ENCODE results near the gene AADAC.
"Not testable (repeated sequence)": the region's sequence is repeated elsewhere in the genome, so short reads cannot be mapped to it uniquely, and the experiment has no call there.

The AADAC gene, protein sequence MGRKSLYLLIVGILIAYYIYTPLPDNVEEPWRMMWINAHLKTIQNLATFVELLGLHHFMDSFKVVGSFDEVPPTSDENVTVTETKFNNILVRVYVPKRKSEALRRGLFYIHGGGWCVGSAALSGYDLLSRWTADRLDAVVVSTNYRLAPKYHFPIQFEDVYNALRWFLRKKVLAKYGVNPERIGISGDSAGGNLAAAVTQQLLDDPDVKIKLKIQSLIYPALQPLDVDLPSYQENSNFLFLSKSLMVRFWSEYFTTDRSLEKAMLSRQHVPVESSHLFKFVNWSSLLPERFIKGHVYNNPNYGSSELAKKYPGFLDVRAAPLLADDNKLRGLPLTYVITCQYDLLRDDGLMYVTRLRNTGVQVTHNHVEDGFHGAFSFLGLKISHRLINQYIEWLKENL

DNA sequence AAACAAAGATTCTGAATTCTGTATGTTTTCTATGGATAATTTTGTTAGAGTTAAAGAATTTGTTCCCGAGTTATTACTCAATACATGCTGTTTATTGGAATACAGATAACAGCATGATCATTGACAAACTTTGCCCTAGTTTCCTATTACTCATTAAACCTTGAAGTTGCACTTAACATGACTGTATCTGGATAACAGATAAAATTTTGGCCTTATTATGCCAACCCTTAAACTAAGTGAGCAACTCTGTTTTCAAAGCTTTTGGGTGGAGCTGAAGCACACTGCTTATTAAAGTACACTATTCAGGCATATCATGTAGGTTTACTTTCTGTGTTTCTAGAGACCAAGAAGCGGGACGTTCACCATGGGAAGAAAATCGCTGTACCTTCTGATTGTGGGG, at the start of gene AADAC:
Gene AADAC, plus strand, starts transcription at position 318 of the 400 bp plus-strand sequence. Its CDS starts 47 bp downstream, at position 365.
- DNase-seq: no peak

DNA sequence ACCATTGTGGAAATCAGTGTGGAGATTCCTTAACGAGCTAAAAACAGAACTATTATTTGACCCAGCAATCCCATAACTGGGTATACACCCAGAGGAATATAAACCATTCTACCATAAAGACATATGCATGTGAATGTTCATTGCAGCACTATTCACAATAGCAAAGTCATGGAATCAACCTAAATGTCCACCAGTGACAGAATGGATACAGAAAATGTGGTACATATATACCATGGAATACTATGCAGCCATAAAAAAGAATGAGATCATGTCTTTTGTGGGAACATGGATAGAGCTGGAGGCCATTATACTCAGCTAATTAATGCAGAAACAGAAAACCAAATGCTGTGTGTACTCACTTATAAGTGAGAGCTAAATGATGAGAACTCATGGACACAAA, 49.2 kb upstream of the AADAC start:
- DNase-seq: not testable (repeated sequence)

DNA sequence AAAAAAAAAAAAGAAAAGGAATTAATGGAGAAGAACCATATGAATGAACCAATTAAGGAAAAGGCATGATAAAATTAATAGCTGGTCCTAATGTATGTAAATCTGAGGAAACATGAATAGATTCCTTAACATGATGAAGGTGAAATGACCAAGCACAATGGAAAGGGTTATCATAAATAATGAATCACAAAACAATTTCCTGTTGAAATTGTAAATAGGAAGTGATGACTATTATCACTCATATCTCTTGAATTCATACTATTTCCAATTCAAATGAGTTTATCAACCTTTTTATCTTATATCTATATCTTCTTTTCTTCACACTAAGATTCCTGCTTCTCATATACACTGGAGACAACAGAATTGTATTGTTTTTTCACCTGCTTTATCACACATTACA, 48.2 kb upstream of the AADAC start:
- DNase-seq: no peak

DNA sequence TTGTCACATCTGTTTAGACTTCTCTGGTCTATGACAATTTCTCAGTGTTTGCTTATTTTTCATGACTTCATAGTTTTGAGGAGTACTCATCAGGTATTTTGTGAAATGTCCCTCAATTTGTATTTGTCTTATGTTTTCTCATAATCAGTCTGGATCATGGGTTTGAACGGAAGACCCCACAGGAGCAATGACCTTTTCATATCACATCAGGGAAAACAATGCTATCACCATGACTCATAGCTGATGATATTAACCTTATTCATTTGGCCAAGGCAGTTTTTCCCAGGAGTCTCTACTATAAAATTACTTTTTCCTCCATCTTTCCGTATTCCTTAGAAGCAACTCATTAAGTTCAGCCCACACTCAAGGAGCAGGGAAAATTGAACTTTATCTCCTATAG, 47.5 kb upstream of the AADAC start:
- DNase-seq: no peak

DNA sequence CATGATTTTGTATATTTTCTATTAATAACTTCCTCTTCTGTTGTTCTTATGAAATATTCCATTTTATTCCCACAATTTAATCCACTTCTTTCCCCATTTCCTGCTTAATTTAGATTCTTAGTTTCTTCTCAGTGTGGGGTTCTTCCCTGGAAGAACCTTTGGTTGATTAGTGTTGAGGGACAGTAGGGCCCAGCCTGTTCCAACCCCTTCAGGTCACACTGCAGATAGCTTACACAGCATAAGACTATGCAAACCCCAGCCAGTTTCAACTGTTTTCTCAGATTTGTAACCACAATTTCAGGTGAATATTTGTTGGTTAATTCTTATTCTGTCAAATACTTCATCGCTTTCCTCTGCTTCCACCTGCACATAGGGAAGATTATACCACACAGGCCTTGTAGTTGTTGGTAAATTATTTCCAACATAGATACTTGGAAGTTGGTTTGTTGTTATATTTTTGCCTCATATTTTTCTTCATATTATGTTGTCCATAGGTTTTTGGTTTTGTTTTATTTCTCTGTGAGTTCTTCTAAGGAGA, 45.5 kb upstream of the AADAC start:
- no peak for DNase-seq

DNA sequence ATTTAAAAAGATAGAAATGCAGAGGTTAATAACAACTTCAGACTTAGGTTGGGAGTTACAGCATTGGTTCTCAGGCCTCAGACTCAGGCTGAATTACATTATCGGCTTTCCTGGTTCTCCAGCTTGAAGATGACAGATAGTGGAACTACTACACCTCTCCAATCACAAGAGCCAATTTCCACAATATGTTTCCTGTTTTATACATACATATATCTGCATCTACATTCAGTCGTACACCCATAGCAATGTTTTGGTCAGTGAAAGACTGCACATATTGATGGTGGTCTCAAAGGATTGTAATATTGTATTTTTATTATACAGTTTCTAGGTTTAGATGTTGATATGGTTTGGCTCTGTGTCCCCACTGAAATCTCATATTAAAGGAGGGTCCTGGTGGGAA, 44.7 kb upstream of the AADAC start:
- DNase-seq: no peak

DNA sequence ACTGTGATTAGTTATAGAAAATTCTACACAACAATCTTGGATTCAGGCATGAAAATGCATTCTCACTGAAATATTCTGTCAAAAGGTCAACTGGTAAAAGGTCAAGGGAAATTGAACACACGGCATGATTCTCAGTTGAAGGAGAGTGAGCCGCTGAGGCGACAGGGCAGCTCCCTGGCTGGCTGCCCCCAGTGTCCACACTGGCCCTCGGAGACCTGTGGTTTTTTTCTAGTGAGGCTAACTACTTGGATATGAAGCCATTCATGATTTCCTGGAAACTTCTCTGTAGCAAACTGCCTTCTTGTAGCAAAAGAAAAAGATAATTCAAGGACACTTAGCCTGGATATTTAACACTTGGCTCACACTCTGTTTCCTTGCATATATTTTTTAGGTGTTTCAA, 43.0 kb upstream of the AADAC start:
- DNase-seq: no peak

DNA sequence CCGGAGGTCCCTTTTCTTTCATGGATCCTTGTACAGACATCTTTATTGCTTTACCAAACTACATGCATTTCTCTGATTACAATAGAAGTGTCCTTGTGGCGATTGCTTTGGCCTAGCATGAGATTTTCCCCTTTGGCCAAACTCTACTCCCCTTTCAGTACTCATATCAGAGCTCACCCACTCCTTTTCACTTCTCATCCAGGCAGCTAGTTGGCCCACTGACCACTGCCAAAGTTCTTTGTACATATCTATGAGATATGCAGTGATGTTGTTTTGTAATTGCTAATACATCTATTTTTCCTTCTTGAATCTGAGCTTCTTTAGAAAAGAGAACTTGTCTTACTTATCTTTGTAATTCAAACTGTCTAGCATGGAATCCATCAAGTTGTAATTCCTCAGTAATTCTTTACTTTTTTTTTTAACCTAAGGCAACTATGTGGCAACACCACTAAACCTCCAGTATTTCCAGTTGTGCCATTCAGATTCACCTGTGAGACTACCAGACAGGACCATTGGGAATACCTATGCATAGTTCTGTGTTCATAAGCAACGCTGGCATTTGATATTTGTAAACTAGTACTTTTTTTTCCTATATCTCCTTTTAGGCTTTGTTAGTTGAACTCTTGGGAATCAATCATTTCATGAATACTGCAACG, 41.0 kb upstream of the AADAC start:
- no peak for DNase-seq

DNA sequence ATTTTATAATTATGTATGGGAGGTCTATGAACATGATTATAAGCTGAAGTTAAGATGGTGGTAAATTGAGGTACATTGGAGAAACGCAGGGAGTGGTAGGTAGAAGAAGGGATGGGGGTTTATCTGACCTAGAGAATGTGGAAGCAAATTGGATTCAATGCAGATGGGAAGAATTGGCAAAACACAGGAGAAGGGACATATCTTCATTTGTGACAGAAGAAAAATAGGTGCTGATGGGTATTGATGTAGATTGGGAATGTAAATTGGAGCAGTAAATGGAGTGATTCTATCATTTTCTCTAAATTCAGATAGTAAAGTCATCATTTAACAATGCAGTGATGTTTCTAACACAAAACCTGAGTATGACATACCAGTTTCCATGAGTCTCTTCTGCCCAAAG, 39.7 kb upstream of the AADAC start:
- no peak for DNase-seq

DNA sequence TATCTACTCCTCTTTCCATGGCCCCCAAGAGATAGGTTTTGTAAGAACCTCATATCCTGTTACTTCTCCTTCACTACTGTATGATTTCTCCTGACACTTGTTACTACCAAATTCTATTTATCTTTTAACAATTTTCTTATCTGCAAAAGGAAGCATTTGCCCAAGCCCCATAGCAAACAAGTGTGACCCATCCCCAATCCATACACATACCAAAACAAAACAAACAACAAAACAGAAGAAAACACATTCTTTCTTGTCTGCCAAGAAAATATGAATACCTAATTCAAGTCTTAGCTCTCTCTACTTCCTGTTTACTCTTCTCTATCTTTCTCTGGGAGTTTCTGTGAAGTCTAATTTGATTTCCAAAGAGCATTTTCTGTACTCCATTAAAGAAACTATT, 39.0 kb upstream of the AADAC start:
- no peak for DNase-seq

DNA sequence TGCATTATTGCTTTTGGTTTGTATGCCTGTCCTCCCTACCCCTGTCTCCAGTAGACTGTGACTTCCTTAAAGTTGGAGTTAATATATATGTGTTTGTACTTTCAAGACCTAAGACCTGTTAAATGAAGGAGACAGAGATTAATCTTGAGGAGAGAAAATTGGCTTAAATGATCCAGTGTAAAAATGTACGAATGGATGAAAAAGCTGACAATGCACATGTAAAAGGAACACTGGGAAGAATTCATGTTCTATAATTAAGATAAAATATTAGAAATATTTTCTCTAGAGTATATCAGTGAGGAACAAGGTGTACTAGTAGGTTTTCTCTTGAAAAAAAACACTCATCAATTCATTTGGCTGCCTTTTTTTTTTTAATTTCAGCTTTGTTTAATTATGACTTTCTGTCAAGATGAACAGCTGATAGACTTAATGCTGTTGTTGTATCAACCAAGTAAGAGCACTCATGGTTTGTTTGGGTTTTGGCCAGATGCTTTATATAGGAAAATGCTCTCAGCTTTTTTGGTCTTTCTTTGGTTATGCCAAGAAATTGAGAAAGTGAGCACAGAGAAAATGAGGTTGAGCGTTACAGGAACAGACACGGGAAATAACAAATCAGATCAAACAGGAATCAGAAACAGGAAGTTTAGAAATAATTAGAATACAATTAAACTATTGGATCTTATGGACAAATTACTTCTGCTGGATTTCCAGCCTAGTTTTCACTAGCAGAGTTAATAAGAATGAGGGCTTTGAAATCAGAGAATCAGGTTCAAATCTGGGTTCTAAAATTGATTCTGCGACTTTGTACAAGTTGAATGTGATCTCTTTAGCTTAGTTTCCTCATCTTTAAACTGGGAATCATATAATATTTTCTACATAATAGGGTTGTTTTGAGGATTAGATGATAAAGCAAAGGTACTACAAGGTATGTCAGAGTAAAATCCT, 38.3 kb upstream of the AADAC start:
- DNase-seq: no peak

DNA sequence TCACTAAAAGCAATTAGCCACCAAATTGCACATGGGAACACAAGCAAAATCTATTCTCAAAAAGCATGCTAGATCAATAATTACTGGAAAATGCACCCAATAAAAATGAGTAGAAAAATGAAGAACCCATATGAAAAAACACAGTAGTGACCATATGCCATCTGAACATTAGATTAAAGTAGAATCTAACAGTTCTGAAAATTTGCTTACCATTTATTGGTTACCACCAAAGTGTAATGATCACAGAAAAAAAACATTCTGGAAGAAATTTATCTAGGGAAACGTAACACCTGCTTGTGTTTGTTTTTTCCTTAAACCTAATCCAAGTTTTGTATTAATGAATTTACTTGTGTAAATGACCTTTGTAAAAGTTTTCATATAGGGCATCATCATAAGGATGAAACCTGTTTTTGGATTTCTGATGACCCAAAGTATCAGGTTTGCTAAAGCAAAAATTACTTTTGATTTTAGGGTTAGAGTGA, 37.6 kb upstream of the AADAC start:
- DNase-seq: no peak

DNA sequence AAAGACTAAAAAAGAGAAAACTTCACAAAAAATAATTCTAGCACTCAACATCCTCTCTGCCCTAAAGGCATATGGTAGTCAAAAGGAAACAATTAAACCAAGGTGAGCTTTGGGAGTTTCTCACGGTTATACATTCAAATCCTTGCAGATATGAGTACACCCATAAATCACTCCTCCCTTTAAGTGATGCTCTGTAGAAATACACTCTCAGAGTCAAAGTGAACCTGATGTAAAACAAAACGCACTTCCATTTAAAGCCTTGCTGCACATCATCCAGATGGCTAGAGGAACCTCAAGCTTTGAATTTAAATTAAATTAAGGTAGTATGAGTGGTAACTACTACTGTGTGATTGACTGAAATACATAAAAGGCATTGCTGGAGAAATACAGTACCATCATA, 36.0 kb upstream of the AADAC start:
- DNase-seq: no peak

DNA sequence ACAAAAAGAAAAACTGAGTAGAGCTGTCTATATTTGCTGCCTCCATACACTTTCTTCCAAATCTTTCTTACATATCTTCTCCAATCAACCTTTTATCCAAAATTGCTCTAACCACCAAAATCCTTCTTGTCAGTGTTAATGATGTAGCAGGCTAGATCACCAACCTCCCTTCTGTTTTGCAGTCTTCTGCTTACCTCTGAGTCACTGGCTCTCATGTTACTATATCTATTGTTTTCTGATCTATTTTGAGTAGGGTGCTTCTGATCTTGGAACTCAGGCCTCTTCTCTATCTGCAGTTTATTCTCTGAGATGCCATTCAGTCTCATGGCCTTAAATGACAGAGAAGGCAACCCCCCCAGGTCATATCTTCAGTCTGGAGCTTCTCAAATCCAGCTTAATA, 26.3 kb upstream of the AADAC start:
- no peak for DNase-seq

DNA sequence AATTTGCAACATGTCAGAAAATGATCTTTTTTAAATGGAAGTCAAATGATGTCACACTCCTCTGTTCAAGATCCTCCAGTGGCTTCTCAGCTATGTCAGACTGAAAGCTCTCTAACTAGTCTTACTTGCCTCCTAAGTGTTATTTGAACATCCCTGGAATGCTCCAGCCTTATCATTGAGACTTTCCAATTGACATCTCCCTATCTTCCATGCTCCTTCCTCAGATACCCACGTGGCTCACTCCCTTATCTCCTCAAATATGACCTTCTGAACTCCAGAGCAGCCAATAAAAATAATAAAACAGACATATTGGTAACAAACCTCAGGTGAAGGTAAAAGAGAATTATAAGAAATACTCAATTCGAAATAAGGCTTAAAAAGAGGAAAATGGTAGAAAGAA, 25.5 kb upstream of the AADAC start:
- DNase-seq: no peak

DNA sequence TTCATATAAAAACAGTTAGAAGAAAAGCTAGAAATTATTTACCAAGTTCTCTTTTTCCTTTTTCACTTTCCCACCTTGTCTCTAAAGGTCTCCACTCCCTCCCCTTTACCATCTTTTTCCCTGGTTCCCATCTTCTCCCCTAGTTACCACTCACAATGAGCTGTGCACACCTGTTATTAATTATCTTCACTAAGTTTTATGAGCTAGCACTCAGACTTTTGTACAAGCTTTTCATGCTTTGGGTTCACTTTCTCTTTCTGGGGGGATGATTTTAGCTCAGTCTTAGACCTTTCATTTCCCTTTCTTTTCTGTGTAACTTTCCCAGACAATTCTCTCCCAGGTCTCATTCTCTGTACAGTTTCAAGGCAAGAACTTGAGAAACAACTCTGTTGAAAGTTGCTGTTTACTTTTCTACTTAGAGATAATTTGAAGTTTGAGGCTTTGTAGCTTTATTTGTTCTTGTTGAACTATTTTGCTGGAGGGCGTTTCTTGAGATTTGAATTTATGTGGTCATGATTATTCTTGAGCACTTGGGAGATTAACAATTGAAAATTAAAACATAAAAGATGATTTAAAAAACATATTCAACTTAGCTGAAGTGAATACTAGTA, 24.0 kb upstream of the AADAC start:
- DNase-seq: no peak

DNA sequence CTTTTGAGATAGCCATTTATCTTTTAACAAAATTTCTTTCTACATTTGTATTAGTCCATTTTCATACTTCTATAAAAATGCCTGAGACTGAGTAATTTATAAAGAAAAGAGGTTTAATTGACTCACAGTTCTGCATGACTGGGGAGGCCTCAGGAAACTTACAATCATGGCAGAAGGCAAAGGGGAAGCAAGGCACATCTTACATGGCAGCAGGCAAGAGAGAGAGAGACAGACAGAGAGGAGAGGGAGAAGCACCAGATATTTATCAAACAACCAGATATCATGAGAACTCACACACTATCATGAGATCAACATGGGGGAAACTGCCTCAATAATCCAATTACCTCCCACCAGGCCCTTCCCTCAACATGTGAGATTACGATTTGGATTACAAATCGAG, 23.2 kb upstream of the AADAC start:
- not testable (repeated sequence) for DNase-seq

DNA sequence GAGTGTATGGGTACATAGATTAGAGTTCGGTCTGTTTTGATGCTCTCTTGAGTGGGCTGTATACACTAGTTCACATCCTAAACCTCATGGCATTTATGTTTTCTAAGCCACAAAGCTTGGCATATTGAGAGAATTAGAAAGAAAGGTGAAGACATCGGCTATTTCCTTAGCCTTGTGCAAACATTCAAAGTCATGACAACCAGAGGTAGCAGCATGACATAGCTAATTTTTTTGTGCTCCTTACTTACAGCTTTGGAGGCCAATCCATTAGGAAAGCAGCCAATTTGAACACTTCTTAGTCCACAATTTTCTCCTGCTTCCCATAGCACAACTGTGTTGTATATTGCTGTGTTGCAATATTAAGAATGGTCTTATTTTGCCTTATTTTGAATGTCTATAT, 21.5 kb upstream of the AADAC start:
- no peak for DNase-seq

DNA sequence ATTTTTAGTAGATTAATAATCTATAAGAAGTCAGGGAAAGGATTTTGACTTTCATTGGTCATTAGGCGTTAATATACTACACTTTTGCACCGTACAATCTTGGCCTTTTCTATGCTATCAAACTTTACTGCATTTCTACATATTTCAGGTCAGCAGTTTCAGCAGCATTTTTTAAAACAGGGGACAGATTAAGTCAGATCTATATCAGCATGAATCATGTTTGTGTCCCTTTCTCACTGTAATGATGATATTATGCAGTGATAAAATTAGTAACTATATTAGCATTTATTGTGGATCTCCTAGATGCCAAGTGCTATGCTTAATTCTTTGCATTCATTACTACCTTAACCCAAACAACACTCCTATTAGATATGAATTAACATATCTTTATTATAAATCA, 20.3 kb upstream of the AADAC start:
- no peak for DNase-seq

DNA sequence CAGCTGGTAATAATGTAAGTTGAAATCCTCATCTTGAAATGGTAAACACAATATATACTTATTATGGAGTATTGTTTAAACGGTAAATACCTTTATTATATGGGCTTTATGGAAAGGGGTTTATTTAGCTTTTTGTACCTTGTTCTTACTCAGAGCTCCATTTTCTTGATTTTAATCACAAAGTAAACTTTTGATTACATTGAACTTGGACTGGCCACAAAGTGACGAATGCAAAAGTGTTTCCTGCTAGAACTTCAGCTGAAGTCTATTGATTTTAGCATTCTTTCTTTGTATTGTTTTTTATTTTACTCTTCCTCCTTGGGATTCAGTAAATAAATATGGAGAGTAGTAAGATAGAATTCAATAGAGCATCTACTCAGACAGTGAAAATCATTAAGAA, 19.8 kb upstream of the AADAC start:
- no peak for DNase-seq

DNA sequence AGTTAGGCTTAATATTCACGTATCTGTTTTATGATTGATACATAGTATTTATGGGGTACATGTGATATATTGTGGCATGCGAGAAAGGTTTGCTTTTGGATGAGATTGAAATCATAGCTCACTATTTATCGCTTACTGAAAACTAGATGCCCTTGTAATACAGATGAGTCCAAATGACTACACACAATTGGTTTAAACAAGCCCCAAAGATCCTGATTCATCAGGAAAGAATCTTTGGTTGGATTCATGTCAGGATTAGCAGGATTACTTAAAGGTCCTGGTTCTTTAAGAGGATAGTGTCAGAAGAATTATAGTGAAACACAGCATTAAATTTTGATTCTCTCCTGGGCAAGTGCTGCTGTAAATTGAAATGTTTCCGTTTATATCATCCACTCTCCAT, 18.6 kb upstream of the AADAC start:
- DNase-seq: no peak

DNA sequence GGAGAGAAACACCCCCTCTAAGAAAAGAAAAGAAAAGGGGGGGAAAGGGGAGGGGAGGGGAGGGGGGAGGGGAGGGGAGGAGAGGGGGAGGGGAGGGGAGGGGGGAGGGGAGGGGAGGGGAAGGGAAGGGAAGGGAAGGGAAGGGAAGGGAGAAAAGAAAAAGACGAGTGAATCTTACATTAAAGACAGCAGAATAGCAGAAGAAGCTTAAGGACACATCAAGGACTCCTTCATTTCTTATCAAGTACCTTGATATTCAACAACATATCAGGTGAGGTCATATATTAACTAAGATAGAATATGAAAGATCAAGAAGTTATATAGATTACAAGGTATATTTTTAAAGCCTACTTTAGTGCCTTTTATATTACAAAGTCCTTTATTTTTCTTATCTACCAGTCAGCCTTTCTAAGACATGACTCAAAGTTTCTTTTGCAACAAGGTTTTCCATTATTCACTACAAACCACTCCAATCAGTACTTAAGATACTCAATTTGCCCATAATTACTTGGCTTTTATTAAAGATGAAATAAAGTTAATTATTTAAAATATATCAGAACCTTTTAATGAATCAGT, 17.7 kb upstream of the AADAC start:
- DNase-seq: no peak

All from T1000 (cell line).